Vagina (tissue), 2 donors: ENCODE results near the gene PLIN5. TPM values are rescaled to one million over a fixed set of nuclear protein-coding genes. Genes with fewer than 3 reads are reported as not detected.
"Not testable (repeated sequence)": the region's sequence is repeated elsewhere in the genome, so short reads cannot be mapped to it uniquely, and the experiment has no call there.

Experiments
- DNase-seq, 2 donors: peaks; one replicate each; pipeline ENCODE4 v3.0.0-alpha.2; 2017; ENCODE audit errors: extremely low spot score in 2 of 2
- H3K27ac ChIP-seq: fragments of 200-600 bp; sonication (generic); one replicate; pipeline ENCODE4 v1.5.1; 2019
- H3K27me3 ChIP-seq: fragments of 200-600 bp; sonication (generic); one replicate; pipeline ENCODE4 v1.5.1; 2019
- H3K36me3 ChIP-seq, 2 donors: fragments of 200-600 bp; sonication (generic); one replicate each; pipeline ENCODE4 v1.5.1; 2017 to 2019
- H3K4me1 ChIP-seq: fragments of 200-600 bp; sonication (generic); one replicate; pipeline ENCODE4 v1.5.1; 2019
- H3K4me3 ChIP-seq, 2 donors: fragments of 200-600 bp; sonication (generic); 1 replicate in 1 of 2; 2 replicates in 1 of 2; pipeline ENCODE4 v1.5.1; 2016 to 2019
- H3K9me3 ChIP-seq: fragments of 200-600 bp; sonication (generic); one replicate; pipeline ENCODE4 v1.5.1; 2019
- CTCF ChIP-seq, 3 experiments: fragments of 450-650 bp in 2 of 3; fragments of 200-600 bp in 1 of 3; sonication (generic) in 1 of 3; IDR thresholded peaks; one replicate each; pipeline ENCODE4 v1.5.1; 2017 to 2019; ENCODE audit warnings: antibody characterized with exemption in 3 of 3, mild to moderate bottlenecking in 2 of 3, moderate library complexity in 2 of 3
- POLR2A ChIP-seq, 2 donors: fragments of 450-650 bp; IDR thresholded peaks; one replicate each; pipeline ENCODE4 v1.6.1; 2017; ENCODE audit warnings: antibody characterized with exemption in 2 of 2, mild to moderate bottlenecking in 2 of 2, moderate library complexity in 2 of 2
- POLR2AphosphoS5 ChIP-seq, 2 donors: sonication (generic); formaldehyde crosslinking; IDR thresholded peaks; one replicate each; pipeline ENCODE4 v1.9.0; 2017; ENCODE audit warnings: antibody characterized with exemption in 2 of 2, mild to moderate bottlenecking in 2 of 2, low read depth in 1 of 2; ENCODE audit not compliant: insufficient read depth in 1 of 2
- intact Hi-C: fragments of 100-400 bp; cut with DNase I; formaldehyde crosslinking; loops from one replicate; pipeline ENCODE4 v1.15.1; 2023
- total RNA-seq: library from RNA; depleted of rRNA; stranded (reverse); fragments of >200 nt; gene quantifications from one replicate; pipeline ENCODE4 v1.2.3, GENCODE V29; 2016

Gene PLIN5
- total RNA-seq, 1 donor from 2014 or later: 8.8 TPM

- no peak for DNase-seq
- Histone ChIP-seq H3K27ac (no peak overlapping the region), H3K4me3 (no peak overlapping the region), H3K36me3 (no peaks in the 10 kb centered on the region), H3K9me3 (no peaks in the 10 kb centered on the region), H3K4me1 (no peaks in the 10 kb centered on the region), H3K27me3 (no peaks in the 10 kb centered on the region)
- intact Hi-C loops: no loop called here
- TF ChIP-seq CTCF (IDR thresholded peaks at IDR 0.05): no peak
- no peak for TF ChIP-seq POLR2AphosphoS5 (IDR thresholded peaks at IDR 0.05; ENCODE audit: insufficient read depth in 1 of 2, low read depth in 1 of 2)
- TF ChIP-seq POLR2A (IDR thresholded peaks at IDR 0.05): no peak
Measured at GRCh38 chr19:4542896-4543841, 8.1 kb upstream of the PLIN5 start.

GRCh38 chr19:4541806-4542145, 6.8 kb upstream of the PLIN5 start:
- H3K36me3 ChIP-seq, H3K9me3 ChIP-seq, H3K27ac ChIP-seq, DNase-seq, intact Hi-C loops, H3K4me1 ChIP-seq, H3K27me3 ChIP-seq, H3K4me3 ChIP-seq: not testable (repeated sequence)

GRCh38 chr19:4541114-4541805, 6.2 kb upstream of the PLIN5 start:
- no peak for DNase-seq
- no peak overlapping the region for H3K27ac ChIP-seq
- intact Hi-C loops: no loop called here
- no peak for TF ChIP-seq CTCF (IDR thresholded peaks at IDR 0.05)
- no peak for TF ChIP-seq POLR2AphosphoS5 (IDR thresholded peaks at IDR 0.05; ENCODE audit: insufficient read depth in 1 of 2, low read depth in 1 of 2)
- no peak for TF ChIP-seq POLR2A (IDR thresholded peaks at IDR 0.05)
- H3K36me3 ChIP-seq: no peaks in the 10 kb centered on the region
- H3K27me3 ChIP-seq: no peaks in the 10 kb centered on the region
- no peaks in the 10 kb centered on the region for H3K4me1 ChIP-seq
- no peaks in the 10 kb centered on the region for H3K9me3 ChIP-seq
- H3K4me3 ChIP-seq: no peak overlapping the region

- Histone ChIP-seq H3K4me1 (peaks cover 9% of the 10 kb centered on the region), H3K27me3 (no peaks in the 10 kb centered on the region), H3K4me3 (no peak within 1 kb of the TSS), H3K27ac (no peak within 1 kb of the TSS), H3K36me3 (no peaks in the 10 kb centered on the region), H3K9me3 (no peaks in the 10 kb centered on the region)
- no peak for DNase-seq
- peak in 1 of 2 donors; percentile 27 for TF ChIP-seq POLR2AphosphoS5 (IDR thresholded peaks at IDR 0.05; ENCODE audit: insufficient read depth in 1 of 2, low read depth in 1 of 2)
- TF ChIP-seq POLR2A (IDR thresholded peaks at IDR 0.05): no peak
- no peak for TF ChIP-seq CTCF (IDR thresholded peaks at IDR 0.05)
- intact Hi-C loops: no loop called here
Measured at GRCh38 chr19:4539693-4540581, 4.9 kb upstream of the PLIN5 start, which contains the start of gene LRG1. TSS of gene LRG1 (minus strand) at chr19:4540036. CDS start at chr19:4540013, 23 bp downstream.

- intact Hi-C loops: no loop called here
Measured at GRCh38 chr19:4539169-4539692, 4.2 kb upstream of the PLIN5 start.

More at GRCh38 chr19:4539169-4539692, 4.2 kb upstream of the PLIN5 start:
- H3K27ac ChIP-seq: no peak overlapping the region
- H3K27me3 ChIP-seq: no peaks in the 10 kb centered on the region
- TF ChIP-seq POLR2AphosphoS5 (IDR thresholded peaks at IDR 0.05; ENCODE audit: insufficient read depth in 1 of 2, low read depth in 1 of 2): no peak
- no peak for TF ChIP-seq CTCF (IDR thresholded peaks at IDR 0.05)
- no peak for TF ChIP-seq POLR2A (IDR thresholded peaks at IDR 0.05)
- no peaks in the 10 kb centered on the region for H3K36me3 ChIP-seq
- no peak overlapping the region for H3K4me3 ChIP-seq
- H3K9me3 ChIP-seq: no peaks in the 10 kb centered on the region
- H3K4me1 ChIP-seq: peaks cover 11% of the 10 kb centered on the region
- no peak for DNase-seq
